ENCODE results near the gene KLK3.

GRCh38 chr19:50831026-50831396 lies 23.7 kb upstream of the KLK3 start:
- TF ChIP-seq EZH2 (IDR thresholded peaks at IDR 0.05; ENCODE audit: borderline replicate concordance) (no peak), CTCF (IDR thresholded peaks at IDR 0.05; ENCODE audit: poor library complexity) (no peak), EZH2phosphoT487 (IDR thresholded peaks at IDR 0.05; ENCODE audit: low read depth, severe bottlenecking, unreplicated experiment) (no peak)

Data from hepatocyte (in vitro differentiated cells).